GM13976 (cell line): ENCODE data around the gene CACFD1.

ENCODE experiments used
- DNase-seq: peaks from one replicate; pipeline ENCODE4 v3.0.0; 2012; ENCODE audit warnings: low spot score
- CTCF ChIP-seq: IDR thresholded peaks from 2 replicates; pipeline ENCODE4 v1.5.1; 2012; ENCODE audit warnings: borderline replicate concordance, mild to moderate bottlenecking; ENCODE audit not compliant: insufficient read depth; ENCODE audit errors: extremely low read depth, missing control alignments, control extremely low read depth
- in situ Hi-C: fragments of 300-500 bp; cut with MboI; formaldehyde crosslinking; loops from one replicate; pipeline ENCODE4 v1.12.0; 2022; ENCODE audit warnings: low sequenced_read_pairs, mixed read lengths, inconsistent platforms; ENCODE audit not compliant: unreplicated experiment

The CACFD1 gene

DNA sequence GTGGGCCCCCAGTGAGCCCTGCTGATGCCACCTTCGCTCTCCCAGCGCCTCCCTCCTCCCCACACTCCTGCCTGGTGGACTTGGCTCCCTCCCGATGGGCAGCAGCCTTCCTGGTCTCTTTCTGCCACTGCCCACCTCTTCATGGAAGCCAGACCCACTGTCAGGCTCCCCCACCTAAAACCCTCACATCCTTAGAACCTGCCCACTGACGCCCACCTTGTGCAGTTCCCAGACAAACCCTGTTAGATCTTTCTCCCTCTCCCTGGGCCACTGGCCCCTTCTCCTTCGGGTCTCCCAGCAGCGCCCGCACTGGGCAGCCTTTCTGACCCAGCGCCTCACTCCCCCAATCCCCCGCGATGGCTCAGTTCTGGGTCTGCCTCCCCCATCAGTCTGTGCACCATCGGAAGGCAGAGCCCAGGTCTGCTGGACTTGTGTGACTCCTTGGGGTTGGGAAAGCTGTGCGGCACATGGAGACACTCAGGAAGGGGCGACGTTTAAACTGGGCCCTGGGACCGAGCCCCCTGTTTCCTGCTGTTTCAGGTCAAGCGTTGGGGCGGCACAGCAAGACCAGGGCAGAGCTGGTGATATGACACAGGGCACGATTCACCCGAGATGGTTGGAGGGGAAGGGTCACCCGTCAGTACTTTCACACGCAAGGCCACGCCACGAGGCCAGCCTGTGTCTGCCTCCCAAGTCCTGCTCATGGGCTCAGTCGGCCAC, 47.6 kb downstream of the CACFD1 start:
- TF ChIP-seq CTCF, result no peak
- in situ Hi-C loops, result no loop called here
- no peak for DNase-seq

GRCh38 chr9:133508046-133508445, 48.3 kb downstream of the CACFD1 start:
- in situ Hi-C loops, result no loop called here
- no peak for TF ChIP-seq CTCF
- DNase-seq, result no peak

DNA sequence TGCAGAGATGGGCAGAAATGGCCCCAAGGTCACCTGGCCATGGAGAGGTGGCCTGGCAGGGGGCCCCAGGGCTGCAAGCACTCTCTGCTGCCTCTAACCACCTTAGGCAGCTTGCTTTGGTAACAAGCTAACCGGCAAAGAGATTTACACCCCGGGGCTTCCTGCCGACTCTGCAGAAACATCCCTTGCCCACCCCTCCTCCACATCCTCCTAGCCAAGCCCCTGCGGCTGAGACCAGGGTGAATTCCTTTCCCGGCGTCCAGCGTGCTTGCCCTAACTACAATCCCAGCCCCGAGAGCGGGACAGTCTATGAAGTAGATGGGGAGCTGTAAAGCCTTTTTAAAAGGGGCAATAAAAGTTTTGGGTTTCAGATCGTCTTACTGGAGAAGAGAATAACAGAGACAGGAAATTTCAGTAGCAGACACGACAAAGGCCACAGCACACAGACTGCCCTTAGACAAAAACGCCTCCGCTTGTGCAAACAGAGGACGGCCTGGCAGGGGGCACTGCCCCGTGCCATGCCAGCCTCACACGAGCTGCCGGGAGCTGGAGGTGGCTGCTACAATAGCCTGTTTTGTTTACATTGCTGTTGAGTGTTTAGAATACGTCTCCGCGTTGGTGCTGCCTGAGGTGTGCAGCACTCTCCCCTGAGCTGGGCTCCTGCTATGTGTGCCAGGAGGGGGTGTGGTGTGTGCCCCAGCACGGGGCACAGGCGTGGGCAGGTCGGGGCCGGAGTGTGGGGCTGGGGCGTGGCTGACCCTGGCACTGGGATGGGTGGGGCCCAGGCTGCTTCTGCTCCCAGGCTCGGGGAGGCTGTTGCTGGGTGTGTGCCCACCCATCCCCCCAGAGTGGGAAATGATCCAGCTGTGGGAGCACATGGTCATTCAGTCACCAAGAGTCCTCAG, 49.7 kb downstream of the CACFD1 start:
- no peak for TF ChIP-seq CTCF
- in situ Hi-C loops, result no loop called here
- no peak for DNase-seq

DNA sequence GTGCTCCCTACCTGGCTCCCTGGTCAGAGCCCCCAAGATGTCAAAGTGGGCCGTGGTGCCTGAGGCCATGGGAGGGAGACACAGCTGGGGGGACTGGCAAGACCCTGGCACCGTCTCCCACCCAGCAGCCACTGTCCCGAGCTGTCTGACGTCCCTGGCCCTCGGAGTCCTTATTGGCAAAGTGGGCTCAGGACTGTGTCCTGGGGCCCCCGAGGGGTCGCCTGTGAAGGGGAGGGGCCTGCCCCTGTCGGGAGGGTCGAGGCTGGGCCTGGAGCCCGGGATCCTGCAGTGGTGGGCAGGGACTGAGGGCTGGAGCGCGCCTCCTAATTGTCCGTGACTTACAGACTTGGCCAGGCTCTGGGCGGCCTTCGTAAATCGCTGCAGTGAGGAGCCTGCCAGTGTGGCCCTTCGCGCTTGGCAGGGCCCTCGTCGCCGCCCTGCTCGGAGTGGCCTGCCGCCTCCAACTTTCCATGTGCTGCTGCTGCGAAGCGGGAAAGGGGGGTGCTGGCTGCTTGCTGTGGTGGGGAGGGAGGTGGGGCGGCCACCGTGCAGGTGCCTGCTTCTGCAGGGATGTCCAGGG, 51.2 kb downstream of the CACFD1 start:
- no peak for TF ChIP-seq CTCF
- in situ Hi-C loops, result no loop called here
- DNase-seq, result no peak

- TF ChIP-seq CTCF, result no peak
- DNase-seq, result no peak
- in situ Hi-C loops, result no loop called here
These were observed 51.8 kb downstream of the CACFD1 start for GRCh38 chr9:133511607-133512006.
